Measurements from ENCODE around the gene BRINP3.

The BRINP3 gene

GRCh38 chr1:190172651-190173430, 304.8 kb downstream of the BRINP3 start:
- TF ChIP-seq CTCF (IDR thresholded peaks at IDR 0.05; ENCODE audit: low read depth, low read length, missing control alignments) = no peak
- in situ Hi-C loops (cut with HindIII; ENCODE audit: low pct_ligation_motif_present, low sequenced_read_pairs) = no loop called here
- no peak overlapping the region for H3K27ac ChIP-seq
- H3K4me3 ChIP-seq (ENCODE audit: low read depth, low read length) = no peak overlapping the region
- DNase-seq = no peak
- H3K36me3 ChIP-seq (replicated peaks) = no peaks in the 10 kb centered on the region
- no peaks in the 10 kb centered on the region for H3K27me3 ChIP-seq (replicated peaks)

GRCh38 chr1:190170321-190170720, 307.3 kb downstream of the BRINP3 start:
- Histone ChIP-seq H3K27me3 (replicated peaks) (no peaks in the 10 kb centered on the region), H3K36me3 (replicated peaks) (no peaks in the 10 kb centered on the region), H3K27ac (peak overlapping the region; percentile 71), H3K4me3 (ENCODE audit: low read depth, low read length) (no peak overlapping the region)
- in situ Hi-C loops (cut with HindIII; ENCODE audit: low pct_ligation_motif_present, low sequenced_read_pairs) = no loop called here
- TF ChIP-seq CTCF (IDR thresholded peaks at IDR 0.05; ENCODE audit: low read depth, low read length, missing control alignments) = no peak
- no peak for DNase-seq

GRCh38 chr1:190169311-190170067, 308.2 kb downstream of the BRINP3 start:
- Histone ChIP-seq H3K27ac (peak overlapping the region; percentile 71), H3K27me3 (replicated peaks) (no peaks in the 10 kb centered on the region), H3K4me3 (ENCODE audit: low read depth, low read length) (no peak overlapping the region), H3K36me3 (replicated peaks) (no peaks in the 10 kb centered on the region)
- in situ Hi-C loops (cut with HindIII; ENCODE audit: low pct_ligation_motif_present, low sequenced_read_pairs) = no loop called here
- no peak for TF ChIP-seq CTCF (IDR thresholded peaks at IDR 0.05; ENCODE audit: low read depth, low read length, missing control alignments)
- peak; percentile 39 for DNase-seq

- no peaks in the 10 kb centered on the region for H3K27me3 ChIP-seq (replicated peaks)
- peak overlapping the region; percentile 71 for H3K27ac ChIP-seq
- H3K36me3 ChIP-seq (replicated peaks) = no peaks in the 10 kb centered on the region
- in situ Hi-C loops (cut with HindIII; ENCODE audit: low pct_ligation_motif_present, low sequenced_read_pairs) = no loop called here
- no peak for DNase-seq
- no peak for TF ChIP-seq CTCF (IDR thresholded peaks at IDR 0.05; ENCODE audit: low read depth, low read length, missing control alignments)
- no peak overlapping the region for H3K4me3 ChIP-seq (ENCODE audit: low read depth, low read length)
Measured at GRCh38 chr1:190168893-190169280, 308.8 kb downstream of the BRINP3 start.

- TF ChIP-seq CTCF (IDR thresholded peaks at IDR 0.05; ENCODE audit: low read depth, low read length, missing control alignments) = no peak
- H3K27ac ChIP-seq = peak overlapping the region; percentile 71
- in situ Hi-C loops (cut with HindIII; ENCODE audit: low pct_ligation_motif_present, low sequenced_read_pairs) = no loop called here
- DNase-seq = peak; percentile 64
- no peak overlapping the region for H3K4me3 ChIP-seq (ENCODE audit: low read depth, low read length)
- no peaks in the 10 kb centered on the region for H3K36me3 ChIP-seq (replicated peaks)
- H3K27me3 ChIP-seq (replicated peaks) = no peaks in the 10 kb centered on the region
Measured at GRCh38 chr1:190168116-190168892, 309.4 kb downstream of the BRINP3 start.

Data from brain microvascular endothelial cell (primary cell).